Testis (tissue), 2 donors: Measurements from ENCODE around the gene NHSL2.

ENCODE experiments used
- CTCF ChIP-seq, 3 experiments: fragments of 450-650 bp in 2 of 3; fragments of 200-600 bp in 1 of 3; sonication (generic) in 1 of 3; IDR thresholded peaks; one replicate each; pipeline ENCODE4 v1.5.1; 2016 to 2019; ENCODE audit warnings: antibody characterized with exemption in 3 of 3, mild to moderate bottlenecking in 2 of 3, moderate library complexity in 1 of 3
- POLR2A ChIP-seq: fragments of 450-650 bp; IDR thresholded peaks from one replicate; pipeline ENCODE4 v1.6.1; 2017; ENCODE audit warnings: antibody characterized with exemption, mild to moderate bottlenecking, moderate library complexity

- no peak for TF ChIP-seq CTCF (IDR thresholded peaks at IDR 0.05)
- no peak for TF ChIP-seq POLR2A
Measured at GRCh38 chrX:72060196-72060920, 149.7 kb downstream of the NHSL2 start.
